K562 (cell line): ENCODE data around the gene FRYL. TPM values are rescaled to one million over a fixed set of nuclear protein-coding genes. Genes with fewer than 3 reads are reported as not detected.
A peak's percentile ranks its signal among the peaks of the same experiment; 100 is the strongest.

ENCODE experiments used
- ATAC-seq: fragments of 200-7000 bp; cut with Tn5 transposase; 3 replicates; pipeline ENCODE4 v1.9.1; 2020; ENCODE audit warnings: moderate library complexity
- BruUV-seq: library from RNA; stranded (reverse); fragments of 400-500 nt; replicated peaks from 2 replicates; lab custom pipeline; 2021; lab: Mats Ljungman, UMichigan
- CTCF ChIA-PET: fragments of 300-600 bp; formaldehyde crosslinking; extraction: SDS; loops from one replicate; lab custom pipeline; 2021; ENCODE audit warnings: low intra/inter-chr PET ratio; lab: Yijun Ruan, JAX
- POLR2A ChIA-PET: fragments of 300-600, 350-650 bp; sonication (Branson Sonifier 250); formaldehyde crosslinking; extraction: SDS; loops from one replicate; lab custom pipeline; 2021; ENCODE audit warnings: antibody characterized with exemption, inconsistent platforms; lab: Yijun Ruan, JAX
- DNase-seq, 4 experiments: peaks; one replicate each; pipeline versions ENCODE4 v3.0.0 to v3.0.0-alpha.2; 2011 to 2018; ENCODE audit warnings: low spot score in 3 of 4, mixed read lengths in 3 of 4; ENCODE audit errors: extremely low read depth in 1 of 4
- FAIRE-seq: peaks from 2 replicates; lab custom pipeline; 2011; peaks lifted over from hg19 to GRCh38; lab: Jason Lieb, UNC
- H2AFZ ChIP-seq: 2 replicates; pipeline ENCODE4 v1.6.0; 2011; ENCODE audit warnings: low read depth, low read length, control low read depth, inconsistent platforms
- H3K27ac ChIP-seq: fragments of 200-600 bp; 3 replicates; pipeline ENCODE4 v1.8.0; 2011; ENCODE audit warnings: low read depth, mild to moderate bottlenecking, control low read depth, inconsistent platforms, low read length, moderate library complexity, mixed read lengths; ENCODE audit errors: extremely low read depth
- H3K27me3 ChIP-seq, 2 experiments: fragments of 300-600 bp in 1 of 2; 2 replicates in 1 of 2; 3 replicates in 1 of 2; pipeline versions ENCODE4 v1.6.0 to v1.8.0; 2011; ENCODE audit warnings: inconsistent platforms in 2 of 2, low read length in 2 of 2, mild to moderate bottlenecking in 1 of 2, mixed read lengths in 1 of 2, moderate library complexity in 1 of 2; ENCODE audit not compliant: control insufficient read depth in 2 of 2, insufficient read depth in 2 of 2
- H3K36me3 ChIP-seq: fragments of 300-600 bp; 3 replicates; pipeline ENCODE4 v1.8.0; 2011; ENCODE audit warnings: mild to moderate bottlenecking, low read length, inconsistent platforms; ENCODE audit not compliant: control insufficient read depth, insufficient read depth
- H3K4me1 ChIP-seq, 2 experiments: fragments of 200-600 bp in 1 of 2; replicated peaks in 1 of 2; 2 replicates in 1 of 2; 3 replicates in 1 of 2; pipeline versions ENCODE4 v1.5.1 to v1.8.0; 2011; ENCODE audit warnings: inconsistent platforms in 2 of 2, low read length in 2 of 2, mild to moderate bottlenecking in 1 of 2, mixed read lengths in 1 of 2, moderate library complexity in 1 of 2; ENCODE audit not compliant: control insufficient read depth in 2 of 2, insufficient read depth in 2 of 2
- H3K4me2 ChIP-seq: 2 replicates; pipeline ENCODE4 v1.6.1; 2011; ENCODE audit warnings: low read length, control low read depth, inconsistent platforms, mixed read lengths; ENCODE audit not compliant: insufficient read depth
- H3K4me3 ChIP-seq: fragments of 200-600 bp; sonication (generic), shearing (Covaris generic); 2 replicates; pipeline ENCODE4 v1.5.1; 2016; ENCODE audit warnings: control low read depth, inconsistent platforms
- H3K79me2 ChIP-seq: fragments of 200-600 bp; 3 replicates; pipeline ENCODE4 v1.8.0; 2011; ENCODE audit warnings: low read length, inconsistent platforms; ENCODE audit not compliant: control insufficient read depth, insufficient read depth
- H3K9ac ChIP-seq, 2 experiments: 2 replicates each; pipeline versions ENCODE4 v1.6.0 to v1.6.1; 2011; ENCODE audit warnings: low read depth in 2 of 2, low read length in 2 of 2, control low read depth in 1 of 2, inconsistent platforms in 1 of 2, mild to moderate bottlenecking in 1 of 2, mixed read lengths in 1 of 2; ENCODE audit not compliant: insufficient read depth in 1 of 2
- H3K9me1 ChIP-seq: one replicate; pipeline ENCODE4 v1.6.0; 2011; ENCODE audit warnings: inconsistent platforms, mild to moderate bottlenecking, low read length, moderate library complexity; ENCODE audit not compliant: control insufficient read depth, insufficient read depth
- H3K9me3 ChIP-seq: replicated peaks from 2 replicates; pipeline ENCODE4 v1.5.1; 2011; ENCODE audit warnings: low read depth, low read length, inconsistent platforms; ENCODE audit not compliant: control insufficient read depth, insufficient read depth
- H4K20me1 ChIP-seq: replicated peaks from 2 replicates; pipeline ENCODE4 v1.6.1; 2011; ENCODE audit warnings: low read length, inconsistent platforms, mixed read lengths; ENCODE audit not compliant: control insufficient read depth, insufficient read depth
- ARID3A ChIP-seq: IDR thresholded peaks from 2 replicates; pipeline ENCODE4 v1.6.1; 2012; ENCODE audit warnings: low read depth, low read length, improper control_type of control experiment, borderline replicate concordance
- ESRRB ChIP-seq: fragments of 250-450 bp; sonication (Bioruptor Pico); IDR thresholded peaks from 2 replicates; pipeline ENCODE4 v1.5.0; 2020; ENCODE audit warnings: mild to moderate bottlenecking, moderate library complexity, borderline replicate concordance
- HMGN3 ChIP-seq: IDR thresholded peaks from 2 replicates; pipeline ENCODE4 v1.6.1; 2011; ENCODE audit warnings: borderline replicate concordance, low read depth, mild to moderate bottlenecking, mixed read lengths, low read length; ENCODE audit not compliant: insufficient read length; ENCODE audit errors: extremely low read depth
- POLR2B ChIP-seq: fragments of 450-650 bp; IDR thresholded peaks from 2 replicates; pipeline ENCODE4 v1.6.1; 2018; ENCODE audit warnings: low read depth; ENCODE audit not compliant: partially characterized antibody
- RAD51 ChIP-seq: fragments of 450-650 bp; IDR thresholded peaks from 2 replicates; pipeline ENCODE4 v1.7.1; 2016; ENCODE audit warnings: low read depth, mild to moderate bottlenecking, borderline replicate concordance
- RFX1 ChIP-seq: fragments of 450-650 bp; IDR thresholded peaks from 2 replicates; pipeline ENCODE4 v1.6.1; 2016; ENCODE audit warnings: mild to moderate bottlenecking, moderate library complexity
- SAFB ChIP-seq: fragments of 200-400 bp; formaldehyde crosslinking; IDR thresholded peaks from 2 replicates; pipeline ENCODE4 v1.6.1; 2017; ENCODE audit warnings: low read depth, low read length, borderline replicate concordance
- SETDB1 ChIP-seq: IDR thresholded peaks from one replicate; pipeline ENCODE4 v1.6.1; 2012; ENCODE audit warnings: low read length, control low read depth, inconsistent platforms
- USF1 ChIP-seq: sonication (generic); formaldehyde crosslinking; IDR thresholded peaks from 2 replicates; pipeline ENCODE4 v1.9.0; 2022; ENCODE audit warnings: mild to moderate bottlenecking, missing genetic modification reagents
- ZNF79 ChIP-seq: fragments of 250-450 bp; sonication (Bioruptor Pico); IDR thresholded peaks from 2 replicates; pipeline ENCODE4 v1.4.0; 2020; ENCODE audit warnings: low read depth, mild to moderate bottlenecking, moderate library complexity
- WGBS: fragments of 100-300 bp; shearing (Covaris generic); methylation state at CpG from one replicate; pipeline ENCODE4 v1.1.6; 2016; ENCODE audit warnings: low coverage, mixed read lengths; ENCODE audit not compliant: insufficient coverage; ENCODE audit errors: missing lambda C conversion rate; 5-methylcytosine and 5-hydroxymethylcytosine counted together
- in situ Hi-C: fragments of 300-500 bp; cut with MboI; formaldehyde crosslinking; loops from 4 replicates; pipeline ENCODE4 v1.15.0; 2018; ENCODE audit warnings: inconsistent platforms, mixed read lengths
- intact Hi-C: fragments of 100-400 bp; cut with micrococcal nuclease; formaldehyde crosslinking; loops from 2 replicates; pipeline ENCODE4 v1.14.2; 2022
- polyA plus RNA-seq, 8 experiments: library from polyadenylated mRNA; depleted of rRNA in 4 of 8; stranded (reverse) in 5 of 8; unstranded in 3 of 8; fragments of >200 nt; fragmentation: Nextera tagmentation in 2 of 8; fragmentation: Illumina TruSeq in 1 of 8; extraction: Ambion mirVana in 2 of 8; extraction: Trizol in 1 of 8; gene quantifications; 2 replicates each; pipeline versions ENCODE4 v1.2.1 to v1.2.3, GENCODE V29; 2011 to 2014; ENCODE audit warnings: inconsistent platforms in 1 of 8, missing spikeins in 1 of 8
- total RNA-seq, 7 experiments: library from RNA; depleted of rRNA in 6 of 7; stranded (reverse); fragments of >200 nt in 6 of 7; fragmentation: Illumina TruSeq in 2 of 7; extraction: Trizol in 2 of 7; gene quantifications; 2 replicates each; pipeline versions ENCODE4 v1.2.1 to v1.2.3, GENCODE V29; 2011 to 2021; ENCODE audit warnings: low replicate concordance in 1 of 7

FRYL gene
- total and polyA plus RNA-seq, 9 of the 15 experiments (the other 6 are each of a cell fraction or from before 2014, with no cell fraction given), result 7.2 to 34.9 (median 15.9) TPM

GRCh38 chr4:48748949-48749596 is 31.0 kb downstream of the FRYL start:
- 0 out of 2 replicates have a peak, but pooled peaks cover 18% of the 10 kb centered on the region for H4K20me1 ChIP-seq
- intact Hi-C loops, result no loop called here
- WGBS, result 55% methylated on average over 11 of the region's 11 CpGs
- H3K27me3 ChIP-seq, result no peaks in the 10 kb centered on the region
- no peaks in the 10 kb centered on the region for H3K36me3 ChIP-seq
- H3K9me3 ChIP-seq, result no peaks in the 10 kb centered on the region
- H3K9me1 ChIP-seq, result no peaks in the 10 kb centered on the region
- peaks cover 6 to 27% of the 10 kb centered on the region in 2 experiments; a peak in 4 of 5 replicates for H3K4me1 ChIP-seq
- peak overlapping the region; percentile 13; the same call in 1 of the 2 replicates for H3K4me2 ChIP-seq
- no TSS peak for BruUV-seq
- DNase-seq (no peak), ATAC-seq (peak; percentile 50), FAIRE-seq (no peak)
- no peak overlapping the region for H3K27ac ChIP-seq
- POLR2A ChIA-PET, result interaction anchor here (0.9 to 1.2 kb wide), 2 partner anchors 8 to 81 kb away, joined by 3 to 4 read pairs; no protein-coding TSS in a partner anchor
- peak overlapping the region in 1 of 2 experiments; percentile 6; a peak in 1 of 4 replicates for H3K9ac ChIP-seq
- in situ Hi-C loops, result no loop called here
- CTCF ChIA-PET, result no interaction called here
- H2AFZ ChIP-seq, result no peak overlapping the region
- no peak overlapping the region for H3K4me3 ChIP-seq
- H3K79me2 ChIP-seq, result peaks cover 68% of the 10 kb centered on the region
- TF ChIP-seq SAFB (no peak), RFX1 (peak; percentile 81)

- BruUV-seq, result no TSS peak
- no peak overlapping the region; the same call in 2 of the 3 replicates for H3K27ac ChIP-seq
- H3K4me3 ChIP-seq, result no peak overlapping the region
- no peaks in the 10 kb centered on the region for H3K36me3 ChIP-seq
- H3K9me1 ChIP-seq, result no peaks in the 10 kb centered on the region
- H3K4me2 ChIP-seq, result peak overlapping the region; percentile 22; the same call in 1 of the 2 replicates
- 0 out of 2 replicates have a peak, but pooled peaks cover 12% of the 10 kb centered on the region for H4K20me1 ChIP-seq
- H3K79me2 ChIP-seq, result peaks cover 76% of the 10 kb centered on the region
- peaks cover 6 to 26% of the 10 kb centered on the region in 2 experiments; a peak in 4 of 5 replicates for H3K4me1 ChIP-seq
- FAIRE-seq, result peak; percentile 54
- DNase-seq, result no peak
- in situ Hi-C loops (no loop called here), intact Hi-C loops (no loop called here)
- CTCF ChIA-PET, result no interaction called here
- H3K9ac ChIP-seq, result peak overlapping the region; percentile 13 to 78; a peak in 2 of 4 replicates
- no peaks in the 10 kb centered on the region for H3K27me3 ChIP-seq
- ATAC-seq, result peak; percentile 31
- no peak overlapping the region for H2AFZ ChIP-seq
- no peaks in the 10 kb centered on the region for H3K9me3 ChIP-seq
- POLR2A ChIA-PET, result interaction anchor here (1.0 kb wide), 1 partner anchor 34 kb away, joined by 3 read pairs; the partner anchor contains the start of gene FRYL
- 43% methylated on average over 4 of the region's 4 CpGs for WGBS
- no peak for TF ChIP-seq RAD51
- TF ChIP-seq ARID3A, result no peak
- no peak for TF ChIP-seq HMGN3
- no peak for TF ChIP-seq ZNF79
- no peak for TF ChIP-seq ESRRB
- no peak for TF ChIP-seq USF1 (CRISPR knock-in tag)
- TF ChIP-seq SETDB1, result no peak
- TF ChIP-seq POLR2B, result no peak
Measured at GRCh38 chr4:48746608-48747362, 33.3 kb downstream of the FRYL start.
